IPS-18c (cell line): Measurements from ENCODE around the gene MAP1B.

Source experiments
- H3K4me3 ChIP-seq: 2 replicates; pipeline ENCODE4 v1.7.0; 2013; ENCODE audit warnings: low read depth, mild to moderate bottlenecking, low read length, moderate library complexity; ENCODE audit not compliant: insufficient read depth
- H3K9me3 ChIP-seq: one replicate; pipeline ENCODE4 v1.6.1; 2013; ENCODE audit warnings: mild to moderate bottlenecking, low read length, moderate library complexity; ENCODE audit not compliant: control insufficient read depth, insufficient read depth

MAP1B gene

DNA sequence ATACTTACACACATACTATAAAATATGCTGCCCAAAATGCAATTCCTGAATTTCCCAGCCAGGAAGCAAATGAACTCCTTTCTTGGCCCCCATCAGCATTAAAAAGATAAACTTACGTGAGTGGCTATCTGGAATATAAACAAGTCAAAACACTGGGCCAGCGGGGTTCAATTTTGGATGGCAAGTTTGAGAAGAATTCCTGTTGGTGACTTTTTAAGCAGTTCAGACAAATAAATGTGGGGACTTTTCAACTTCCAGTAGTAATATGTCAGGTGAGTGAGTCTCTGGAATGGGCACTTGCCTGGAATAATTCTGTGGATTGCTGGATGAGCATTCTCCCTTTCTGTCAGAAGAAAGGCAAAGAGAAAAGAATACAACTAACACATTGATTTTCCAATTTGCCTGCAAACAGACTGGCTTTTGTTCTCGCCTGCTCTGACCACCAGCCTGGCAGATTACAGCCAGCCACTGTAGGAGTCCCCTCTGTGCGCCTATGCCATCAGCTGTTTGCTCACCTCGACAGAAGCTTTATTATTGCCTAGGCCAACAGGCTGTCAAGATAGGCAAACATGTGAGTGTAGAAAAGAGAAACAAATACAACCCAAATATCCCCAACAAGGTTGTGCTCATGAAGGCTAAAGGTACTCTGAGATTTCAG, 134.2 kb downstream of the MAP1B start:
- Histone ChIP-seq H3K9me3 (no peaks in the 10 kb centered on the region), H3K4me3 (no peak overlapping the region)

DNA sequence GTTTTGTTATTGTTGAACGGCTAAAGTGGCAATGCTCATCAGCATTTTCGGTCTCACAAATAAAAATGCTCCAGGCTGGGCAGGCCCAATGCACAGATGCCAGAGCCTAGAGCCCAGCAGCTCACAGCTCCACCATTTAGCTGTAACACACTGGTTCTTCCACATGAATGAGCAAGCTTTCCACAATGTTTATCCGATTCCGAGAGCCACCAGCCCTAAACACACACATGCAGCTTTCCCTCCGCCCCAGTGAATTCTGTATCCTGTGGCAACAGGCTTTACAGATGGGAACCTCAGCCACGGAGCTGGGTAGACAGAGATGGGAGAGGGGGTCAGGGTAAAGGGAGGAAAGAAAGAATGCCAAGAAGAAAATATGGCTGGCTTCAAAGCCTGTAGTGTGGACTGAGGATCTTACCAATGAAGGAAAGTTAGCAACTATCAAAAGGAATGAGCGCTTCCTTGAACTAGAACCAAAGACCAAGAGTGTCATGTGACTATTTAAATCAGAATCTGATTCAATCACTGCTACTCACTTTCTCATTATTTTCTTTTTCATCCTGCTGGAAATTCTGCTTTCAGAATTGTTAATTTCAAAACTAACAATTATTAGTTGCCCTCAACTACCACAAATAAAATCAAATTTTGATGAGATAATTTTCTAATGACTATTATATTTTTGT, 135.7 kb downstream of the MAP1B start:
- no peaks in the 10 kb centered on the region for H3K9me3 ChIP-seq
- no peak overlapping the region for H3K4me3 ChIP-seq

- Histone ChIP-seq H3K4me3 (no peak overlapping the region), H3K9me3 (no peaks in the 10 kb centered on the region)
Measured at GRCh38 chr5:72243706-72244105, 136.4 kb downstream of the MAP1B start.

DNA sequence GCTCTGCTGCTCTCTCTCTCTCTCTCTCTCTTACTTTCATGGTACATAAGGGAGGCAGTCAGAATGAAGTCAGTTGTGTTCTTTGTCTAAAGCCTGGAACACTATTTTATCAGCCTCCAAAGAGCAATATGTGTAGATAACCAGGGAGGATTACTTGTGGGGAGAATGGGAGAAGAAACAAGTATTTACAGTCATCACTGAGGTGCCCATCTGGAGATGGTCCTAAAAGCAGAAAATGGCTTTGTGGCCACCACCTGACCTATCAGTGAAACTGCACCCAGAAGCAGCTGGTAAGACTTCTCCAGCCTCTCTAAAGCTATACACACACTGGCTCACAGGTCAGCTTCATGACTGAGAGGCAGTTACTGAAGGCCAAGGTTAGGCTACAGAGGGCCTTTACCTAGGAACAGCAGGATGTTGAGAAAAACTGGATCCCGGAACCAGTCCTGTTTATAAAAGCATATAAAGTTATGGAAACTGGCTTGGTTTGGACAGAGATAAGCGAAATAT, 137.6 kb downstream of the MAP1B start:
- no peak overlapping the region for H3K4me3 ChIP-seq
- no peaks in the 10 kb centered on the region for H3K9me3 ChIP-seq

DNA sequence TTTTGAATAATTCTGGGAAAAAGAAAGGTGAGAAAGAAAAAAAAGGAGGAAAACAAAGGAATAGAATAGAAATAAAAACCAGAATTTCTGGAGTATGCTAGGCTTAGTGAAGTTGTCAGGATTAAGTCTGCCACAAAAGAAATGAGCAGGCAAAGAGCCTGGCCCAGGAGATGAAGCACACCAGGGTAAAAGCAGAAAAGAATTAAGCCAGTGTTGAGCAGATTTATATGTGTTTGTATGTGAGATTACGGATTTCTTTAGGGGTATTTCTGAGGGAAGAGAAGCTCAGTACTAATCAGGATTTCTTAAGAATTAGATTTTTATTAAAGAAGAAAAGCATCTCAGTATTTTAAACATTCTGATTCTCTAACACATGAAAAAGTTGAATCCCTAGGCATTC, 138.3 kb downstream of the MAP1B start:
- H3K9me3 ChIP-seq = no peaks in the 10 kb centered on the region
- no peak overlapping the region for H3K4me3 ChIP-seq

DNA sequence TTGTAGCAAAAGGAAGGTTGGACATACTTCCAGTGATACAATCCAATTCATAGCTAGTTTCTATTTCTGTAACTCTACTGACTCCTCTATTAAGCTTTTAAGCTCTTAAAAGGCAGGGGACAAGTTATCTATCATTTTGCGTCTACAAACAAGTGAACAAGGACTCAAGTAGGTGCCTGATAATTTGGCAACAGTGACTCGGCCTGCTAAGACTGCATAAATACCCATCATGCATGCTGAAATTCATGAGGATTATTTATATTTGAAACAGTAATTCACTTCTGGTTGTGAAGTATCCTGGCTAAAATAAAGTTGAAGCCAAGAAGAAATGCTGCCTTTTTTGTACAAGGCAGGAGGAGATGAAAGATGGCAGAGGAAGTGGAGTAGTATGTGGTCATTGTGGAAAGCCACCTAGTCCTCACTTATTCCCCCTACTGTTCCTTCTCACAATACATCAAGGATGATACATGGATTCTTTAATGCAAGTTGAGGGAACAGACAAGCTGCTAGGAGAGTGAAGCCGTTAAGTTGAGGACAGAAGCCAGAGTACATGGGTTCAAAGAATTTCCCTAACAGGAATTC, 138.8 kb downstream of the MAP1B start:
- no peaks in the 10 kb centered on the region for H3K9me3 ChIP-seq
- no peak overlapping the region for H3K4me3 ChIP-seq

GRCh38 chr5:72246954-72247442, 139.7 kb downstream of the MAP1B start:
- no peak overlapping the region for H3K4me3 ChIP-seq

GRCh38 chr5:72248410-72248981, 141.2 kb downstream of the MAP1B start:
- H3K4me3 ChIP-seq = no peak overlapping the region
- no peaks in the 10 kb centered on the region for H3K9me3 ChIP-seq

More at GRCh38 chr5:72246954-72247442, 139.7 kb downstream of the MAP1B start:
- no peaks in the 10 kb centered on the region for H3K9me3 ChIP-seq

- H3K4me3 ChIP-seq = no peak overlapping the region
- no peaks in the 10 kb centered on the region for H3K9me3 ChIP-seq
Measured at GRCh38 chr5:72251386-72251785, 144.1 kb downstream of the MAP1B start.

- Histone ChIP-seq H3K4me3 (no peak overlapping the region), H3K9me3 (no peaks in the 10 kb centered on the region)
Measured at GRCh38 chr5:72252008-72252407, 144.7 kb downstream of the MAP1B start.

- no peaks in the 10 kb centered on the region for H3K9me3 ChIP-seq
- H3K4me3 ChIP-seq = no peak overlapping the region
Measured at GRCh38 chr5:72252574-72253155, 145.4 kb downstream of the MAP1B start.

- Histone ChIP-seq H3K9me3 (no peaks in the 10 kb centered on the region), H3K4me3 (no peak overlapping the region)
Measured at GRCh38 chr5:72255237-72255636, 148.0 kb downstream of the MAP1B start.

GRCh38 chr5:72255670-72256069, 148.4 kb downstream of the MAP1B start:
- H3K9me3 ChIP-seq = no peaks in the 10 kb centered on the region
- no peak overlapping the region for H3K4me3 ChIP-seq

- Histone ChIP-seq H3K9me3 (no peaks in the 10 kb centered on the region), H3K4me3 (no peak overlapping the region)
Measured at GRCh38 chr5:72256536-72256935, 149.3 kb downstream of the MAP1B start.
